ENCODE measurements around the gene MTAP. TPM values are rescaled to one million over a fixed set of nuclear protein-coding genes. Genes with fewer than 3 reads are reported as not detected.
A peak's percentile ranks its signal among the peaks of the same experiment; 100 is the strongest.

Gene MTAP
- total and polyA plus RNA-seq, 2 of the 13 experiments (the other 11 are each of a cell fraction or from before 2014, with no cell fraction given), result 16.7 to 51.2 TPM

- 91% methylated on average over 11 of the region's 11 CpGs for WGBS (ENCODE audit: low lambda C conversion rate)
- peaks cover 17 to 37% of the 10 kb centered on the region in 2 experiments for H3K36me3 ChIP-seq (replicated peaks in 1 of 2; ENCODE audit: control insufficient read depth in 1 of 2, insufficient read depth in 2 of 2, low read length in 2 of 2)
- TF ChIP-seq ZNF724P (CRISPR knock-in tag; IDR thresholded peaks at IDR 0.05; ENCODE audit: borderline replicate concordance), result no peak
- no peak for TF ChIP-seq TGIF2 (CRISPR knock-in tag; IDR thresholded peaks at IDR 0.05)
- TF ChIP-seq TP53 (CRISPR knock-in tag; conservative IDR thresholded peaks at IDR 0.05), result no peak
- peak; percentile 36; the same call in 1 of the 2 replicates for TF ChIP-seq RFX1 (IDR thresholded peaks at IDR 0.05)
- TF ChIP-seq SMAD9 (CRISPR knock-in tag; IDR thresholded peaks at IDR 0.05), result no peak
- no peak for TF ChIP-seq ZNF737 (CRISPR knock-in tag; IDR thresholded peaks at IDR 0.05; ENCODE audit: borderline replicate concordance)
- no peak for TF ChIP-seq ASH2L (IDR thresholded peaks at IDR 0.05; ENCODE audit: insufficient read length, low read depth, low read length)
- TF ChIP-seq ZNF674 (CRISPR knock-in tag; IDR thresholded peaks at IDR 0.05; ENCODE audit: low read depth), result no peak
- no peak for TF ChIP-seq ZBTB4 (CRISPR knock-in tag; IDR thresholded peaks at IDR 0.05; ENCODE audit: borderline replicate concordance)
- no peak for TF ChIP-seq ZNF687 (CRISPR knock-in tag; IDR thresholded peaks at IDR 0.05)
- TF ChIP-seq ZNF556 (CRISPR knock-in tag; IDR thresholded peaks at IDR 0.05; ENCODE audit: borderline replicate concordance), result no peak
- no peak for TF ChIP-seq HNF4A (CRISPR knock-in tag; IDR thresholded peaks at IDR 0.05)
- peak; percentile 82 for TF ChIP-seq RFX3 (CRISPR knock-in tag; IDR thresholded peaks at IDR 0.05)
- no peak for TF ChIP-seq SUZ12 (IDR thresholded peaks at IDR 0.05; ENCODE audit: low read depth, low read length)
- TF ChIP-seq ZNF720 (CRISPR knock-in tag; IDR thresholded peaks at IDR 0.05), result no peak
- TF ChIP-seq ZBTB10 (CRISPR knock-in tag; IDR thresholded peaks at IDR 0.05; ENCODE audit: borderline replicate concordance), result no peak
- no peak for TF ChIP-seq ISL2 (CRISPR knock-in tag; IDR thresholded peaks at IDR 0.05)
Observed at GRCh38 chr9:21854594-21854993, 52.2 kb downstream of the MTAP start.

More at GRCh38 chr9:21854594-21854993, 52.2 kb downstream of the MTAP start:
- in situ Hi-C loops (cut with HindIII; ENCODE audit: extremely low pct_ligation_motif_present, low pct_unique_long_range_greater_than_20kb), result no loop called here
- H3K27ac ChIP-seq (ENCODE audit: extremely low read length, insufficient read depth, low read length), result peak overlapping the region; percentile 55
- DNase-seq (ENCODE audit: low spot score) (peak; percentile 29), FAIRE-seq (no peak), ATAC-seq (no peak)
- no peak overlapping the region for H3K9ac ChIP-seq (ENCODE audit: insufficient read depth, low read depth, low read length)
- no peaks in the 10 kb centered on the region for H3K9me3 ChIP-seq (ENCODE audit: low read length)
- H3K4me1 ChIP-seq (ENCODE audit: insufficient read depth, low read length), result peaks cover 56% of the 10 kb centered on the region
- H3K27me3 ChIP-seq (ENCODE audit: control insufficient read depth in 1 of 2, insufficient read depth in 2 of 2, low read length in 2 of 2), result no peaks in the 10 kb centered on the region
- CTCF ChIA-PET (ENCODE audit: low intra/inter-chr PET ratio, low total read pairs), result no interaction called here
- POLR2A ChIA-PET, result no interaction called here
- no peaks in the 10 kb centered on the region for H3K79me2 ChIP-seq (ENCODE audit: insufficient read depth, low read length)
- no peaks in the 10 kb centered on the region for H4K20me1 ChIP-seq (ENCODE audit: insufficient read depth, low read length)
- no peak overlapping the region for H3K4me2 ChIP-seq (ENCODE audit: low read depth, low read length)
- no peak overlapping the region for H3K4me3 ChIP-seq (replicated peaks in 1 of 3; ENCODE audit: insufficient read depth in 1 of 3, low read depth in 2 of 3, low read length in 3 of 3)
- intact Hi-C loops (cut with micrococcal nuclease; ENCODE audit: unreplicated experiment), result no loop called here
- BruUV-seq (replicated peaks), result no TSS peak
- no peak overlapping the region for H2AFZ ChIP-seq (ENCODE audit: low read length)
